CD4-positive, alpha-beta T cell treated with Interferon gamma for 1 hour (primary cell): ENCODE measurements around the gene KDM8.

Experiments used
- DNase-seq: peaks from one replicate; pipeline ENCODE4 v3.0.0-alpha.2; 2020

The KDM8 gene

DNA sequence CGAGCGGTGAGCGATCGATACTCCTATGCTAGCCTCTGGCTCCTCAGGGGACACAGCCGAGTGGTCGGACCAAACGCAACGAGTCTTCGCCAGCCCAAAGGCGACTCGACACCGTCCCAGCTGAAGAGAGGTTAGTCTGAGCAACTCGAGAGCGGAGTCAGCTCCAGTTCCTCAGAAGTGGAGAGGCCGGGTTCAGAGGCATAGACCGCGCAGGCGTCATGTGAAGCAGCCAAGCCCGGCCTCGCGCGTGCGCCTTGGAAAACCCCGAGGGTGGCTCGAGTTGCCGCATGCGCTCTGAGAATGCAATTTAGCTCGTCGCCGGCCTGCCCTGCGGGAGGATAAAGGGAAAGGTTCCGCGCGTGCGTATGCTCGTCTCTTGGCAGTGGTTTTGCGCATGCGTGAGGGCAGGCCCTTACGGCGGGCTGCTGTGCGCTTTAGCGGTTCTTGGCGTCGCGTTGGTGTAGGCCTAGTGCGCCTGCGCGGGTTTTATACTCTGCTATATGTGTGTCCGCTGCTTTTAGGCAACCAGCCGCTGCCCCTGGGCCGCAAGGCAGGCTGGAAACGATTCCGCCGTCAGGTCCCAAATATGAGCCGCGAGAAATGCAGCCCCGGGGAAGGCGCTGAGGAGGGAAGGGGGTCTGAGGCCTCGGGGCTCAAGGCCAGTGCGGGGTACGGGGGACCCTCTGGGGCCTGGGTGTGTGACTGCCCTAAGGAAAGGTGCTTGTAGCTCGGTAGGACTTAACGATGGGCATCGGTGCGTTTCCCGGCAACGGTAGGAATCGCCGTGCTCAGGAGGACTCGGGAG lies at the start of gene KDM8:
Gene KDM8 (plus strand): TSS at position 20 of the 805 bp plus-strand sequence. CDS start 6,598 bp downstream, outside the sequence.
- peak; percentile 100 for DNase-seq

DNA sequence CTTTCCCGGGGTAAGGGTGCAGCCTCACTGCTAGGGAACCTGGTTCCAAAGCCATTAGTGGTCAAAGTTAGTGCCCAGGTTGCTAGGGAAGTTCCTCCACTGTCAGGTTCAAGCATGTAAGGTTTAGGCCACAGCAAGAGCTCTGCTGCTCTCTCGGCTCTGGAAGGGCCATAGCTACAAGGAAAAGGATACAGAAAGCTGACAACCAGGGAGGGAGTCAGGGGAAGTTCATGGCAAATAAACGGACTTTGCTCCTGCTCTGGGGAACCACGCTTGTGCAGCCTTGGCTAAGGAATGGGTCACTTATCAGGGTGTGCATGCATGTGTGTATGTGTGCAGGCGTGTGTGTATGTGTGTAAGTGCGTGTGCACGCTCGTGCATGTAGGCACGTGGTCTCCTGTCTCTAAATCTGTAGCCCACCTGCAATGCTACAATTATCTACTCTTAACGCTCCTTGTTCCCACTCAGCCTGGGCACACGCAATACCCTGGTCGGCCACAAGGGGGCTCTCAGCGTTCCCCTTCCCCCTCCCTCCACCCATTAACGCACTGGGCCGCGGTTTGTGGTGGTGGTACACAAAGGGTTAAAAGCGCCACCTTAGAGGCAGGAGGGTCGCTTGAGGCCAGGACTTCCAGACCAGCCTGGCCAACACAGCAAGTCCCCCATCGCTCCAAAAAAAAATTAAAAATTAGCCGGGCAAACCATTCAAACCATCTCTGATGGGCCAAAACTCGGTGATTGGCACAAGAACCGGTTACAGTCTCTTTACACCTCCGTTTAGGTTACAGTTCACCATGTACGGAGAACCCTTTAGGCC lies 48.4 kb upstream of the KDM8 start:
- DNase-seq: peak; percentile 52

DNA sequence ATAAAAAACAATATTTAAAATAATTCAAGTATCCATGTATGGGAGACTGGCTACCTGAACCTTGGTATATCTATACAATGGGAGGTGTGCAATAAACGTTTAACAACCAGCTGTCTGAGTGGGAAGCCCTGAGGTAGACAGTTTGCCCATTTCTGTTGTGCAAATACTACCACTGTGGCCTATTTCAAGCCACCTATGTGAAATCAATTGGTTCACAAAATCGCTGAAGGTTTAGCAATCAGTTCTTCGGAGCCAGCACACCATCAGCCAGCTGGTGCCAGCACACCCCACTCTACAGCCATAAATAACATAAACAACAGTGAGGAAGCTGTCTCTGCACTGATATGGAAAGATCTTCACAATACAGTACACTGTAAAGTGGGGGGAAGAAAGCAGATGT lies 46.7 kb upstream of the KDM8 start:
- DNase-seq: no peak

DNA sequence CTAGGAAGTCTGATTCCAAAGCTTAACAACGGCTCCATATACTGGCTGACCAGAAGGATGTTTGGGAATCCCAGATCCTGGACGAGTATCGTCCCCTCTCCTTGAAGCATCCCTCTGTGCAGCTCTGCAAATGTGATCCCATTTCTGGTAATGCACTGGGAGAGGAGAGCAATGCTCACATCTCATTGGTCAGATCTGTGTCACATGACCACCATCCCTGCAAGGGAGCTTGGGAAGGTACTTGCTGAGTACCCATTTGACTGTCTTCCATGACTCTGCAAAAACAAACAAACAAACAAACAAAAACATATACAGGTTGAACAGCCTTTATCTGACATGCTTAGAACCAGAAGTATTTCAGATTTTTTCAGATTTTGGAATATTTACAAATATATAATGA lies 41.9 kb upstream of the KDM8 start:
- no peak for DNase-seq

DNA sequence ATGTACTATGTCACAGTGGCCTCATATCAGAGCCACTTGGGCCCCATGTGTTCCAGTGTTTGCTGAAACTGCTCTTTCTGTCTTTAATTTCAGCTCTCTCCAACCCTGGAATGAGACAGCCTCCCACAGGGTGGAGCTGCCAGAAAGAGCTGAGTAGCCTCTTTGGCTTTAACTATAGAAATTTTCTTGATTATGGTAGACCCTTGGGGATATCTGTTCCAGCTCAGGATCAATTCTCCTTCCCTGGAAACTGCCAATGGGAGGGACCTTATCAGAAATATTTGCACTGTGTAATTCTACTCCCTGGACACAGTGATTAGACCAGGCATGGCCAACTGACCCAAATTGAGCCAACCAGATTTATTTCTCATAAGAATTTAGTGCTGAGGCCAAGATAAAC lies 39.0 kb upstream of the KDM8 start:
- DNase-seq: no peak

DNA sequence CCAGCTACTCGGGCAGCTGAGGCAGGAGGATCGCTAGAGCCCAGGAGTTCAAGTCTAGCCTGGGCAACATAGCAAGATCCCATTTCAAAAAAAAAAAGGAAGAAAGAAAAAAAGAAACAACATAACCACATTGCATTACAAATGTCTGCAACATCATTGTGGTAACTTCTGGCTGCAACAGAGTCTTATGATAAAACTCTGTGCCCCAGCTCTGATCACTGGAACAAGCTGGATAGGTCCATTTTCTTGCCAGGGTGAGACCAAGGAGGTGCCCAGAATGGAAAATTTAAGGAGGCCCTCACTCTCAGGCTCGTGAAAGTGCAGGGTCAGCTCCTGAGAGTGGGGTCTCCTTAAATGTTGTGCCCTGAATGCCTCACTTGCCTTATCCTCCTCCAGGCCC lies 37.8 kb upstream of the KDM8 start:
- DNase-seq: no peak

DNA sequence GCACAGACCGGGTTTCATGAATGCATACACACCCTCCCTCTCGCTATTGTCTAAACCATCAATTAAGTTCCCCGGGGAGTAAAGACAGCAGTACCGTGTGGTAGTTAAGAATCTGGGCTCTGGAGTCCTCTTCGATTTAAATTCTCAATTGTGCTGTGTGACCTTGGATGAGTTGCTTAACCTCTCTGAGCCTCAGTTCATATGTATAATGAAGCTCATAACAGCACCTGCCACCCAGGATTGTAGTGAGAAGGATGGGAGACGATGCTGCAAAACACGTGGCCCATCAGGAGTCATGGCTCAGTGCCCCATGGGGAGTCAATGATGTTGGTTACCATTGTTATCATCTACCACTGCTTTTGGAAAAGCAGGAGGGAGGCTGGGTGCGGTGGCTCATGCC lies 34.5 kb upstream of the KDM8 start:
- DNase-seq: no peak

DNA sequence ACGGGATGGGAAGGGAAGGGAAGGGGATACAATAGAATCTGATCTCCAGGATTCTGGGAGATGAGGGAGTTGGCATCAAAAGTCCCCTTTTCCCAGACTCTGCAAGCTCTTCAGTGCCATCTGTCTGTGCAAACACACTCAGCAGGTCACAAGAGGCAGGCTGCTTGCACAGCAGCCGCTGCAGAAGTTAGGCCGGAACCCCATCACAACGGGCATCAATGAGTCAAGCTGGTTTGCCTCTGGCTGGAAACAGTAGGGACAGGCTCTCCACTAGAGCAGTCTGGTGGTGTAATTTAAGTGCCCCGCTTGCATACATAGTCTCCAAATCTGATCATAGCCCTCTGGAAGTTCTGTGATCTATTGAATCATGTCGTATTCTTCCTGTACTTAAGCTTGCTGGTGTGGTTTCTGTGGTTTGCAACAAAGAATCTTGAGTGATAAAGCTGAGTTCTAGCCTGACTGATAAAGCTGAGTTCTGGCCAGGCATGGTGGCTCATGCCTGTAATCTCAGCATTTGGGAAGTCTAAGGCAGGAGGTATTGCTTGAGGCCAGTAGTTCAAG lies 33.7 kb upstream of the KDM8 start:
- peak; percentile 76 for DNase-seq

DNA sequence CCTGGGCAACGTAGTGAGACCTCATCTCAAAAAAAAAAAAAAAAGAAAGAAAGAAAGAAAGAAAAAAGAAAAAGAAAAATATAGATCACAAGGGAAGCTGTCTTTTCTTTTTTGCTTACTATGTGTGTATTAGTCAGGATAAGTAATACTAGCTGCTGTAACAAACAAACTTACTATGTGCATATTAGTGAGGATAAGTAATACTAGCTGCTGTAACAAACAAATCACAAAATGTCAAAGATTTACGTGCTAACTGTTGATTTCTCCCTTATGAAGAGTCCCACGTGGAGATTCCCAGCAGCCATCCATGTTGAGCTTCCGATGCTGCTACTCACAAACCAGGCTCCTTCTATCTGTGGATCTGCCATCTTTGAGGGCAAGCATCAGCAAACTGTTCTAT lies 31.7 kb upstream of the KDM8 start:
- no peak for DNase-seq

DNA sequence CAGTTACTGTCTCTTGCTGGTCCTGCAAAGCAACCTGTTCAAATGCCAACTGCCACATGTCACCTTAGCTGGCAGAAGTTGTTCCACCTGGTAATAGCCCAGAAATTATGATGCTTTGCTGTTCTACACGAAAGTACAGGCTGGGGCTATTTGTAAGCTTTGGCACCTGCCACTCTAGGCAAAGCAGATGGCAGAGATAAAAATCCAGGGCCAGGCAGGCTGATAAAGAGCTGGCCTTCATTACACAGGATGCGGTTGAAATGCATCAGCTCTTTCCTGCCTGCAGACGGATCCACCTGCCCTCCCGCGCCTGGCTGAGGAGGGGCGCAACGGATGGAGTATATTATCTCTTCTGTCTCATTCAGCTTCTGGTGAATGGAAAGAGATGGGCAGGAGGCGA lies 29.3 kb upstream of the KDM8 start:
- DNase-seq: peak; percentile 52

DNA sequence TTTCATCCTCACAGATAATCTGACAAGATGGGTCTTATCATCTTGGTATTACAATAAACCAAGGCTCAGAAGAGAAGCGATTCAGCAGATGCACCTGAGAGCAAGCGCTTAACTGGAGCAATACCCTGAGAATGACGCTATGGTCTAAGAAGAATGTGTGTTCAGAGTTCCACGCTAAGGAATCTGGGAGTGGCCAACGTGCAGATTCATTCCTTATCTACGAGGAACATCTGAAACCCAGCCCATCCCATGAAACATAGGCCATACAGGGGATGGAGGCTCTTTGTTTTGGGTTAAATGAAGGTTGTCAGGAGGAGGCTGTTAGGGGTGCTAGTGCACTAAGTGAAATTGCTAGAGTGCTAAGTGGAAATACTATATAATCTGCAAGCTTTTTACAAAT lies 28.5 kb upstream of the KDM8 start:
- no peak for DNase-seq

DNA sequence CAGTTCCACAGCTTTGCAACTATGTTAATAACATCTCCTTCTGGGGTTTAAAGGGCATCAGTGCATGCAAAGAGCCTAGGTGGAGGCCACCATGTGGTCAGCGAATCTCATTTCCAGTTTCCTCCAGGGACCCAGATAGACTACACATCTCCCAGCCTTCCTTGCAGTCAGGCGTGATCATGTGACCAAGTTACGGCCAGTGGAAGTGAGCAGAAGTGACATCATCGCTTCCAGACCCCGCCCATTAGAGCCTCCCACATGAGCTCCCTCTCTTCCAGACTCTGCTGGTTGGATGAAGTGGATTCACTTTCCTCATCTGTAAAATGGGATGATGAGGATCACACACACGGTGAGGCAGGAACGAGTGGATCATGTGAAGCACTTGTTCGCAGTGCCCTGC lies 27.4 kb upstream of the KDM8 start:
- DNase-seq: no peak

DNA sequence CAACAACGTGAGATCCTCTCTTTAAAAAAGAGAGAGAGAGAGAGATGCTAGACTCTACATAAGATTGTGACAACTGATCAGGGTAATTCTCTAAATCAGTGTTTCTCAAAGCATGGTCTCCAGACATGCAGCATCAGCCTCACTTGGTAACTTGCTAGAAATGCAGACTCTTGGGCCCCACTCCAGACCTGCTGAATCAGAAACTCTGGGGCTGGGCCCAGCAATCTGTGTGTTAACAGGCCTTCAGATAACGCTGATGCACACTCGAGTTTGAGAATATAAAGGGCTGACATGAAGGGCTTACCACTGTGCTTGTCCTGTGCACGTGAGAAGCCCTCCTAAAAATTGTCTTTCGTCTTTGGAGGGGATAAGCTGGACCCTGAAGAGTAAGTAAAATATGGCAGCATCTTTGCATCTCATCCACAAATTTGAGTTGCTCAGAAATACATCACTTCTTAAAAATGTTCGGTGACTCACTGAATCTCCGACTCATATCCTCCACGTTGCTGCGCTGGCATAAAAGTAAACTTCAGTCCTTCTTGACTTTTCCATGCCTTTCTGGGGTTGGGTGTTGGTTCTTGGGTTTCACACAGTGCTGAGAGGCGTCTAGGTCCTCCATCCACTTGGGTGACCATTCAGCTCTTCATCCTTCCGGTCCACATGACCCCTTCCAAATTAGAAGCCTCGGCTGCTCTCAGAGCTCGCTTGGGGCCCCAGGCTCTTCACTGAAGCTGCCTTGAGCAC lies 26.1 kb upstream of the KDM8 start:
- no peak for DNase-seq

DNA sequence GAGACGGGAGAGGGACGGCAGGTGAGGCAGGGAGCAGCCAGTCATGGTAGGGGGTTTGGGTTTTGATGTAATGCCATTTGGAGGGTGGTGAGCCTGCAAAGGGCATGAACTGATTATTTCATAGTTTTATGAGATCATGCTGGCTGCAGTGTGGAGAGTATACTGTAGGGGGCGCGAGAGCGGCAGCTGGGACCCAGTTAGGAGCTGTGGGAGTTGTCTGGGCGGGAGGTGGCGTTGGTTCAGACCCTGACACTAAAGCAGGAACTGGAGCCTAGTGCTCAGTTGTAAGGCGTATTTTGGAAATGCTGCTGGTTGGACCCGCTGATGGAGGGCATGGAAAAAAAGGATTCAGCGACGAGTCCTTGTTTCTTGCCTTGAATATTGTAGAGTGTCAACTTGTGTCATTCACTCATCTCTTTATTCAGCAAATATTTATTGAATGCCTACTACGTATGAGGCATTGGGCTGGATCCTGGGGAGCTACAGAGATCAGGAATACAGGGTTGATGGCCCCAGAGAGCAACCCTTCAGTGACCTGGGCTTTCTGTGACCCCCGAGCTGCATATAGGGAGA lies 23.7 kb upstream of the KDM8 start:
- peak; percentile 82 for DNase-seq

DNA sequence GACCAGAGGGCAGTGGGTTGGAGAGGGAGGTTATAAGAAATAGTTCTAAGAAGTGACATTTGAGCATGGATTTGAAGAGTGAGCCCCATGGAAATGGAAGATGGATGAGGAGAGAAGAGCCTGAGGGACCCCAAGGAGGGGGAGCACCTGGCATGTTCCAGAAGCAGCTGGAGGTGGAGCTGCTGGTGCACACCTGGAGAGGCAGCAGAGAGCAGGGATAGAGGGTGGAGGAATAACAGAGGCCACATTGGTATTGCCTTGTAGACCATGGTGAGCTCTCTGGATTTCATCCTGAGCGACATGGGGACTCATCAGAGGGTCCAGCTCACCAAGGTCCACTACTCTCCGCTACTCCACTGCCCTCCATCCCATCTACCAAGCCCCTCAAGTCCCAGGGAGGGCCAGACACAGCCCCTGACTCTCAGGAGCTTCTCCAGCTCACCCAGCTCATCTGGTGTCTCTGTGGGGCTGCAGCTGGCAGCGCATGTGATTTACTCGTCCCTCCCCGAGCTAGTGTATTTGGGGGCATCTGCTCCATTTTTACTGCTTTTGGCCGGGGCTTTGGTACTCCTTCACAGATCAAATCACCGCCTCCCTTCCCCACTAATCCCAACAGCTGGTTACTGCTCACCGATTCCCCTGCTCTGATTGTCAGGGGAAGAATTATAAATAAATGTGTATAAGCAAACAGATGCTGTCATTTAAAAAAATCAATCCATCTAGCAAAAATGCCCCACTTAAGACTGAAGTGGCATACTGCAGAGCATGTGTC lies 22.1 kb upstream of the KDM8 start:
- no peak for DNase-seq

DNA sequence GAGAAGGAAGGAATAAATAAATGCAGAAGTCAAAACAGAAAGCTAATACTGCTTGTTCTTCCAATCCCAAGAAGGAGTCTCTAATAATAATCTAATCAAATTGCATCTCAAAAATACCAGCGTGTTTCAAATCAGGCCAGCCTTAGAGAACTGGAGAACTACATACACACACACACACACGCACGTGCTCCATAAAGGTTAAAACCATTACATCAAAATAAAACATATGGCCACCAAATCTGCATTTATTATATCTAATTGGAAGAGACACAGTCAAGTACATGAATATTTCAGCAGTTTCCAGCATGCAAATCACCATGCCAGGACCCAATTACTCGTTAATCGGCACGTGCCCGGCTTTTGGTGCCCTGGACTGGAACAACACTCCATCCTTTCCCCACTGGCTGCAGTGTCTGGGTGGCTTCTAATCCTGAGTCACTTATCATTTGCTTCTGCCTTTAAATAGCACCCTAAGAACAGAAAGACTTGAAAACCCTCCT lies 20.4 kb upstream of the KDM8 start:
- DNase-seq: no peak

DNA sequence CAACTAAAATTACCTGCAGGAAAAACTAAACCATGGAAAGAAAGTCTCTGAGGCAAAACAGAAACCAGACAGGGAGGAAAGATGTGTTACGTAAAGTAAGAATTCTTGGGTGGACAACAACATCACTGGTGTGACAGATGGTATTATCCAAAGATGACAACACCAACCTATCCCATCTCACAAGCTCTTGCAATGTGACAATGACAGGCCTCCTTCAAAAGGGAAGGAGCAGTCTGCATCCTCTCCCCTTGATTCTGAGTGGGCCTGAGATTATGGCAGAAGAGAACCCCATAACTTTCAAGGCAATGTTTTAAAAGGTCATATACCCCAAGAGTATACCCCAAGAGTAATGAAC lies 17.6 kb upstream of the KDM8 start:
- no peak for DNase-seq

DNA sequence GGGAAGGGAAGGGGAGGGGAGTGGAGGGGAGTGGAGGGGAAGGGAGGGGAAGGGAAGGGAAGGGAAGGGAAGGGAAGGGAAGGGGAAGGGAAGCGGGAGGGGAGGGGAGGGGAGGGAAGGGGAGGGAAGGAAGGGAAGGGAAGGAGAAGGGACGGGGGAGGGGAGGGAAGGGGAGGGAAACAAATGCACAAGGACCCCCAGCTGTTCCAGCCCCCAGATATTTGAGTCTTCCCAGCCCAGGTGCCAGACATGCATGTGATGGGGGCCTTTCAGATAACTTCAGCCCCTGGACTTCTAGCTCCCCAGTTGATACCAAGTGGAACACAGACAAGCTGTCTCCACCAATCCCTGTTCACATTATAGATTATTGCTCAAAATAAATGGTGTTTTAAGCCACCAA lies 14.7 kb upstream of the KDM8 start:
- DNase-seq: no peak

DNA sequence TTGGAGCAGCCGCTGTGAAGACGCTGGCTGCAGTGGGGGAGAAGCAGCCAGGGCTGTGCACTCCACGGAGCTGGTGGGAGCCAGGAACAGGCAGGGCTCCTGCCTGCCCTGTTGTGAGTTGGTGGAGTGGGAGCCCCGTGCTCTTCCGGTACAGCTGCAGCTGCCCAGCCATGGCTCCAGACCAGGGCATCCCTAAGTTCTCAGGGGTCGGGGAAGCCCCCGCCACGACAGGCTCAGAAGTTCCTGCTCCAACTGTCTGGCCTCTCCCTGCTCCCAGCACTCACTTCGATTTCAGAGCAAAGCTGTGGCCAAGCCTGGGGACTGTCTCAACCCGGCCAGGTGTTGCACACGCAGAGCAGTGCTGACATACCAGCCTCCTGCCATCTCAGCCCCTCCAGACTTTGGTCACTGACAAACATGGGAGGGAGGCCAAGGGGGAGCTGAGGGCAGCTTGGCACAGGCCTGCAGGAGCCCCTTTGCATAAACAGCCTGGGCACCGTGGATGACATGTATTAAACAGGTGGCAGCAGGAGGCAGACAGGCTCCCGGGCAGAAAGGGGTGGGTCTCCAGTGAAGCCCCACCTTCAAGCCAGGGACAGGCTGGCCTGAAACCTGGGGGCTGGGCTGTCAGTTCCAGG lies 13.9 kb upstream of the KDM8 start:
- DNase-seq: no peak

DNA sequence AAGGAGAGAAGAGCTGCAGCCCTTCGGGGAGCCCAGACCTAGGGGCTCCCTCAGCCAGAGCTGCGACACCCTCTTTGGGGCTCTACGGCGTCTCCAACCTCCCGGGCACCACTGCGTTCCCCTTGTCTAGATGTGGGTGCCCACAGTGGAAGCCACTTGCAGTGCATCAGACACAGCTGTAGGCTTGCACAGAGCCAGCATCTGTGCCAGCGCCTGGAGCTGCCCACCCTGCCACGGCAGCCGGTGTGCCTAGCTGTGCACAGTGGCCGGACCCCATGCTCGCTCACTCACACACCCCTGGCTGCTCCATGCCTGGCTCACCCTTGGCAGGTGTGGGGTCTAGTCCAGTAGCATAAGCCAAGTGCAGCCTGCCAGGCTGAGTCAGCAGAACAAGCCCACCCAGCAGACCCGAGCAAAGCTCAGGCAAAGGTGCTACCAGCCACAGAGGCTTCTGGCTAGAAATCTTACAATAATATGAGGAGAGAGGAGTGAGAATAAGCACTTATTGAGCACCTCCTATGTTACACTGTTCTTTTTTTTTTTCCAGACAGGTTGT lies 12.9 kb upstream of the KDM8 start:
- DNase-seq: no peak

DNA sequence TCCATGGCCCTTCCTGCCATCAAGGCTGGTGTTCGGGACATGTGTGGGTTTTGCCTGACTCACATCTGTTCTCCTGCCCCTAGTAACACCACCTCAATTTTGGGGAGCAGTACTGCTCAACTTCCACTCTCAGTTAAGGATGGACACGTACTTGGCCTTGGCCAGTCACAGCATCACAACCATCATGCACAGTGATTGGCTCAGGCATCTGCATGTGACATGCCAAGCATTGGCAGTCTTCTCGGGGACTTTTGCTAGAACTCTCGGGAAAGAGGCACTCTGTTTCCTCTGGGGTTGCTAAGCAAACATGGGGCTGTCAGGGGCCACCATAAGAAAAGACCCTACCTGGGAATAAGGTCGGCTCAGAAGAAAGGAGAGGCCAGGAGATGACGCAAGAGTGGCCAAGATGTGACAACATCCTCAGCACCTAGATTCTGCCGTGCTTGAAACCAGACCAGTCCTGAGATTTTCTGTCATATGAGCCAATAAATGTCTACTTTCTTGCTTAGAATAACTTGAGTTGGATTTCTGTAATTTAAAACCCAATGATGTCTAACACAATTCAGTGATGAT lies 11.9 kb upstream of the KDM8 start:
- DNase-seq: no peak
